ENCODE data around the gene SIGMAR1.

SIGMAR1 gene

DNA sequence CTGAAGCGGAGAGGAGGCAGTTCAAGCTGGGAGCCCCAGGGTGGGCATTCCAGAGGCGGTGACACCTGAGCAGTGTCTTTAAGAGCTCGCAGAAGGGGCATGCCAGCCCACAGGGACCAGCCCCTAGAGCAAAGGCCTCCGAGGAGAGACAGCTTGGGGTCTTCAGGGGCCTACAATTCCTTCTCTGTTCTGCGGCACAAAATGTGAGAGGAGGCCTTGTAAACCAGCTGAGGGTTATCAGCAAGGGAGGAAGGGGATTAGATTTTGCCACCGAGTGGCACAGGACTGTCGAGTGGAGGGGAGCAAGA is 505 bp upstream of the SIGMAR1 start:
- peak overlapping the region; percentile 59 for H3K4me3 ChIP-seq (ENCODE audit: low read length)
- TF ChIP-seq CTCF (conservative IDR thresholded peaks at IDR 0.05; ENCODE audit: low read depth, low read length), result no peak
- DNase-seq (ENCODE audit: low read depth), result no peak

DNA sequence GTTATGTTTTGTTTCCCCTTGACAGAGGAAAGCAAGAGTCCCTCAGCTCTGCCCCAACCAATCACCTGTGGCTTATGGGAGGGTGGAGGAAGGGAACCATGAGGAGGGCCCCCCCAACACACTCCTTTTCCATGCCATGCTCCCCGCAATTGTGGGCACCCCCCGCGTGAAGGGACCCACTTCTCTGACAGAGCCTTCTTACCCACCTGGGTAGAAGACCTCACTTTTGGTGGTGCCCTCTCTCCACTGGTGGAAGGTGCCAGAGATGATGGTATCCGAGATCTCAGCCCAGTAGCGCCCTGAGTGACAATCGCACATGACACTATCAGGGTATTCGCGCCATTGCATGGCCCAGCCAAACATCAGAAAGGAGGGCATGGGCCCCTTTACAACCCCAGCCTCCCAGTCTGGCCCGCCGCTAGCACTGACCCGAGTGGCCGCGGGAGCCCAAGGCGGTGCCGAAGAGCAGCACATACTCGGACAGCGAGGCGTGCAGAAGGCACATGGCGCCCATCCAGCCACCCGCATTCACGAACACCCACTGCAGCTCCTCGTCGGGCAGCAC is 714 bp downstream of the SIGMAR1 start:
- TF ChIP-seq CTCF (conservative IDR thresholded peaks at IDR 0.05; ENCODE audit: low read depth, low read length), result no peak

GRCh38 chr9:34635556-34635955 is 2.0 kb downstream of the SIGMAR1 start:
- DNase-seq (ENCODE audit: low read depth), result no peak
- H3K4me3 ChIP-seq (ENCODE audit: low read length), result no peak overlapping the region
- TF ChIP-seq CTCF (conservative IDR thresholded peaks at IDR 0.05; ENCODE audit: low read depth, low read length), result no peak

More for the DNA sequence above, 714 bp downstream of the SIGMAR1 start:
- H3K4me3 ChIP-seq (ENCODE audit: low read length), result peak overlapping the region; percentile 48
- no peak for DNase-seq (ENCODE audit: low read depth)

DNA sequence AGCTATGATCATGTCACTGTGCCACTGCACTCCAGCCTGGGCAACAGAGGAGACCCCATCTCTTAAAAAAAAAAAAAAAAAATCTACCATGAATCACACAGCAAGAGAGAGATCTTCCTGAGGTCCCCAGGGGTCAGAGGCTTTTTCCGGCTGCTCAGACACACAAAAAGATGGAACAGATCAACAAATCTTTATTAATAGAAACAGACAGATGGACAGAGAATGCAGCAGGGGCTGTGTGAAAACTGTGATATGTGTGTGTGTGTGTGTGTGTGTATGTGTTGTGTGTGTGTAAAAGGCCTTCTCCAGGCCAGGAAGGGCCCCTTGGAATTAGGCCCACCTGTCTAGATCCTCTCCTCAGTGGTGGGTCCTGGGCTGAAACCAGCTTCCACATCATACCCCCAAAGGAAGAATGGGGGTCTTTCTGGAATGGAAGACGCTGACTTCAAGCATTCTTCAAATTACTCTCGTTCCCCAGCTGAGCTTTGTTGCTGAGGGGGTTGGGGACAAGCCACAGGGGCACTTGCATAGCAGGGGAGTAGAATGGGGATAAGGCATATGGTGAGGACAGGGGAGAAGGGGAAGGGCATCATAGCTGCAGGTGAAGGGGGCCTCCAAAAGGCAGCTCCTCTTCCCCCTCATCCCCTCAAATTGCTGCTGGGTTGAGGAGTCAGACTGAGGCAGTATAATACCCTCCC is 2.9 kb downstream of the SIGMAR1 start:
- H3K4me3 ChIP-seq (ENCODE audit: low read length), result no peak overlapping the region
- DNase-seq (ENCODE audit: low read depth), result no peak
- no peak for TF ChIP-seq CTCF (conservative IDR thresholded peaks at IDR 0.05; ENCODE audit: low read depth, low read length)

DNA sequence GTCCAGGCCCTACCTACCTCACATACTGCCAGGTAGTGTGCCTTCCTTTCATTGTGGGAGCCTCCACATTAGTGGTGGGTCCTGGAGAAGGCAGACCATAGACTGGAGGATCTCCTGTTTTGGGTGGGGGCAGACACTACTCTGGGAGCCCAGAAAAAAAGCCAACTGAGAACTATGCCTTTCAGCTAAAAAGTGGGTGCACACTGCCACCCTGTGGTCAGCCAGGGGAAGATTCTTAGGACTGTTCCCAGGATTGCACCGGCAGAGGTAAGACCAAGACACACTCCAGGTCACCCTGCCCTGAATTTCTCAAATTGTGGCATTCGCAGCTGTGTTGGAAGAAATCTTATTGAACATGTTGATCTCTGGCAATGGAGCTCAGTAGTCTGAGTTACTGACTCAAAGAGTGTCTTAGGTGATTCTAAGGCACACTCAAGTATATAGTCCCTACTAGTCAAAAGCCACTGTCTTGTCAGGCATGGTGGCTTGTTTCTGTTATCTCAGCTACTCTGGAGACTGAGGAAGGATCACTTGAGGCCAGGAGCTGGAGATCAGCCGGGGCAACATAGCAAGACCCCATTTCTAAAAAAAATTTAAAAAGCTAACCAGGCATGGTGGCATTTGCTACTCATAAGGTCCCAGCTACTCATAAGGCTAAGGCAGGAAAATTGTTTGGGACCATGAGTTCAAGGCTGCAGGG is 3.6 kb downstream of the SIGMAR1 start:
- DNase-seq (ENCODE audit: low read depth), result no peak
- peak; percentile 85 for TF ChIP-seq CTCF (conservative IDR thresholded peaks at IDR 0.05; ENCODE audit: low read depth, low read length)

GRCh38 chr9:34633166-34633565 is 4.4 kb downstream of the SIGMAR1 start:
- no peak overlapping the region for H3K4me3 ChIP-seq (ENCODE audit: low read length)
- no peak for TF ChIP-seq CTCF (conservative IDR thresholded peaks at IDR 0.05; ENCODE audit: low read depth, low read length)
- no peak for DNase-seq (ENCODE audit: low read depth)

More for the DNA sequence above, 3.6 kb downstream of the SIGMAR1 start:
- no peak overlapping the region for H3K4me3 ChIP-seq (ENCODE audit: low read length)

Measured in retinal pigment epithelial cell (primary cell).